GM11168 (cell line): Measurements from ENCODE around the gene DDX39B.
"Not testable (repeated sequence)": the region's sequence is repeated elsewhere in the genome, so short reads cannot be mapped to it uniquely, and the experiment has no call there.

Source experiments
- in situ Hi-C: fragments of 300-500 bp; cut with MboI; formaldehyde crosslinking; loops from one replicate; pipeline ENCODE4 v1.12.0; 2022; ENCODE audit warnings: low sequenced_read_pairs; ENCODE audit not compliant: unreplicated experiment

Gene DDX39B

GRCh38 chr6:31531162-31531561 lies 10.6 kb downstream of the DDX39B start:
- in situ Hi-C loops: no loop called here

- in situ Hi-C loops: no loop called here
These were observed 11.1 kb downstream of the DDX39B start for GRCh38 chr6:31530659-31531058.

DNA sequence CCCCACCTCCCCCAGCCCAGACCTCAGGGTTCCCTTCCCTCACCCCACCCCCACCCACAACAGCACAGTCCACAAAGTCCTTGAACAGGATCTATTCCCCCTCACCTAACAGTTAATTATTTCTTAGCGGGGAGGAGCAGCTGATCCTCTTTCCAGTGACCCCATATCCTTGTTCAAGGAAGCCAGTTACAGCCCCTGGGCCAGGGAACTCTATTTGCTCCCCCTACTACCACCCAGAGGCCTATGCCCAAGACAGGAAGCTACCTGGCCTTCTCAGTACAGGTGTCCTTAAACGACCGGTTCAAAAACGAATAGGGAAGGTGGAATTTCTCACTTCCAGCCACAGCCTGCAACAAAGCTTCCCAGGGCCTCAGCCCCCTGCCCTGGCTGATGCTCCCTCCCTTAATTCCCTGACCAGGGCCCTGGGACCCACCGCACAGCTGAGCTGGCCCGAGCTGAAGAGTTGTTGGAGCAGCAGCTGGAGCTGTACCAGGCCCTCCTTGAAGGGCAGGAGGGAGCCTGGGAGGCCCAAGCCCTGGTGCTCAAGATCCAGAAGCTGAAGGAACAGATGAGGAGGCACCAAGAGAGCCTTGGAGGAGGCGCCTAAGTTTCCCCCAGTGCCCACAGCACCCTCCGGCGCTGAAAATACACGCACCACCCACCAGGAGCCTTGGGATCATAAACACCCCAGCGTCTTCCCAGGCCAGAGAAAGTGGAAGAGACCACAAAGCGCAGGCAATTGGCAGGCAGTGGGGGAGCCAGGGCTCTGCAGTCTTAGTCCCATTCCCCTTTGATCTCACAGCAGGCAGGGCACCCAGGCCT lies 12.3 kb downstream of the DDX39B start:
- in situ Hi-C loops: no loop called here

DNA sequence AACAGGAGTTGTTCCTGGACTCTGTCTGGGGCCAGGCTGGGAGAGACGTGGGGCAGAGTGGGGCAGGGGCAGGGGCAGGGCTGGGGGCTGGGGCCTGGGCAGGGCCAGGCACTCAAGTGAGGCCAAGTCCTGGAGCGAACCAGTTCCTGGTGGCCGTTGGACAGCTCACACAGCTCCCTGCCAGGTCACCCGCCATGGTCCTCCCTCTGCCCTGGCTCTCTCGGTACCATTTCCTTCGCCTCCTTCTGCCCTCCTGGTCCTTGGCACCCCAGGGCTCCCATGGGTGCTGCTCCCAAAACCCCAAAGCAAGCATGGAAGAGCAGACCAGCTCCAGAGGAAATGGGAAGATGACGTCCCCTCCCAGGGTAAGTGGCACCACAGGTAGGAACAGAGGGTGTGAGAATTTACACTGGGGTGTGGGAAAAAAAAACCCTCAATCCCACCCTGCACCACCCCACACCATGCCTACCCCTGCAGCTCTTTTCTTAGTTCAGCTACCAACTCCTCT lies 12.9 kb downstream of the DDX39B start, which contains the start of gene MCCD1:
MCCD1 (plus strand) TSS at position 142 of the 508 bp plus-strand sequence; CDS start at position 195, 53 bp downstream.
- in situ Hi-C loops: no loop called here

- in situ Hi-C loops: no loop called here
These were observed 13.5 kb downstream of the DDX39B start for GRCh38 chr6:31528307-31528777.

- in situ Hi-C loops: no loop called here
These were observed 15.7 kb downstream of the DDX39B start for GRCh38 chr6:31525932-31526591.

GRCh38 chr6:31525553-31525931 lies 16.3 kb downstream of the DDX39B start:
- in situ Hi-C loops: no loop called here

DNA sequence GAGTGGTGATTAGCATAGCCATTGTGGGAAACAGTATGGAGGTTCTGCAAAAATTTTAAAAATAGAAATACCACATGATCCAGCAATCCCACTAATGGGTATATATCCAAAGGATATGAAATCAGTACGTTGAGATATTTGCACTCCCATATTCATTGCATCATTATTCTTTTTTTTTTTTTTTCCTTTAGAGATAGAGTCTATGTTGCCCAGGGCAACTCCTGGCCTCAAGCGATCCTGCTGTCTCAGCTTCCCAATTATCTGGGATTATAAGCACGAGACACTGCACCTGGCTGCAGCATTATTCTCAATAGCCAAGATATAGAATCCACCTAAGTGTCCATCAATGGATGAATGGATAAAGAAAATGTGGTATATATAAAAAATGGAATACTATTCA lies 20.0 kb downstream of the DDX39B start:
- in situ Hi-C loops: no loop called here

GRCh38 chr6:31513456-31514165 lies 28.2 kb downstream of the DDX39B start:
- in situ Hi-C loops: no loop called here

- in situ Hi-C loops: no loop called here
These were observed 31.8 kb downstream of the DDX39B start for GRCh38 chr6:31510007-31510406.

DNA sequence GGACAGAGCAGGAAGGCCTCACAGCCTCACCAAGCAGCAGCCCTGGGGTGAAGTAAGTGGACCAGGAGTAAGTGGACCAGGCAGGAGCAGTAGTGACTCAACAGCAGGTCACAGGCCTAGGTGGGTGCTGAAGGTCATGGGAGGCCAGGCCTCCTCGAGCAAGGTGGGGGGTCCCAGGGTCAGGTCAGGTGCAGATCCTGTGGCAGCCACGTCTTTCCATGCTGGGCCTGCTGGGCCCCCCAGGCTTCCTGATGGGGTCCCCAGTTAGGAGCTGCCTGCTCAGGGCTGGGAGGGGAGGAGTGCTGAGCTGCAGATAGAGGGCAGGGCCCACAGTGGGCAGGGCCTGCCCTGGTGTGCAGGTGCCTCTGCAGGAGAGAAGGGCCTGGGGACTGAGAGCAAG lies 32.8 kb downstream of the DDX39B start:
- in situ Hi-C loops: not testable (repeated sequence)

DNA sequence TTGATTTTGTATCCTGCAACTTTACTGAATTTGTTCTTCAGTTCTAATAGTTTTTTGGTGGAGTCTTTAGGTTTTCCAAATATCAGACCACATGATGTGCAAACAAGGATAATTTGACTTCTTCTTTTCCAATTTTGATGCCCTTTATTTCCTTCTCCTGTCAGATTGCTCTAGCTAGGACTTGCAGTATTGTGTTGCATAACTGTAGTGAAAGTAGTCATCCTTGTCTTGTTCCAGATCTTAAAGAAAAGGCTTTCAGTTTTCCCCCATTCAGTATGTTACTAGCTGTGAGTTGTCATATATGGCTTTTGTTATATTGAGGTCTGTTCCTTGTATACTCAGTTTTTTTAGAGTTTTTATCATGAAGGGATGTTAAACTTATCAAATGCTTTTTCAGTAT lies 39.2 kb downstream of the DDX39B start:
- in situ Hi-C loops: no loop called here

- in situ Hi-C loops: not testable (repeated sequence)
These were observed 42.2 kb downstream of the DDX39B start for GRCh38 chr6:31499648-31500047.

GRCh38 chr6:31498748-31499147 lies 43.1 kb downstream of the DDX39B start:
- in situ Hi-C loops: no loop called here

DNA sequence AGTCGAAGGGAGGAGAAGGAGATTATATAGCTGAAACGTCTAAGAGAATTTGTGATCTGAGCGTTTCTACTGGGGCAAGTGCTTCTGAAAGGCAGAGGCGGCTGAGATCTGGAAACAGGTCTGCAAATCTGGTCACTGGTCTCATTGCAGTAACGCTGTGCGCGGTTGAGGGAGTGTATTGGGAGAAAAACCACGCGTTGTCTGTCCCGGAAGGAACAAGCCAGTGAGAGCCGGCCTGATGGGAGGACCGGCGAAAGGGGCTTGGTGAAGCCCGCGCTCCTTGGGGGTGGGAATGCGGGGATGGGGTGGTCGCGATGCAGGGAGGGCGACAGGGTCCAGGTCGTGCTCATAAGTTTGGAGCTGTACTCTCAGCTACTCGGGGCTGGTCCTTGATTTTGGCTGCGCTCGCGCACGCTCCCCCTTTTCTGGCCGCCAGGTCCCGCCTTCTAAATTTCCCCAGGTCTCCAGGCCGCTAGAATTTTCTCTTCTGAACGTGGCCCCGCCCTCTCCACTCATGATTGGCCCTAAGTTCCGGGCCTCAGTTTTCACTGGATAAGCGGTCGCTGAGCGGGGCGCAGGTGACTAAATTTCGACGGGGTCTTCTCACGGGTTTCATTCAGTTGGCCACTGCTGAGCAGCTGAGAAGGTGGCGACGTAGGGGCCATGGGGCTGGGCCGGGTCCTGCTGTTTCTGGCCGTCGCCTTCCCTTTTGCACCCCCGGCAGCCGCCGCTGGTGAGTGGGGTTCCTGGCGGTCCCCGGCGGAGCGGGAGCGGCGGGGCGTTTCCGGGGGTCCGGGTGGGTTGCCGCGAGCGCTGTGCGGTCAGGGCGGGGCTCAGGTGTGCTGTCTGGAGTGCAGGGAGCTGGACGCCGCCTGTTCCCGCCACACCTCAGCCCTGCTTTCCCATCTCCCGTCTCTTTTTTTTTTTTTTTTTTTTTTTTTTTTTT lies 44.0 kb downstream of the DDX39B start, which contains the start of gene MICB:
MICB (plus strand) TSS at position 615 of the 946 bp plus-strand sequence; CDS start at position 664, 49 bp downstream.
- in situ Hi-C loops: no loop called here

DNA sequence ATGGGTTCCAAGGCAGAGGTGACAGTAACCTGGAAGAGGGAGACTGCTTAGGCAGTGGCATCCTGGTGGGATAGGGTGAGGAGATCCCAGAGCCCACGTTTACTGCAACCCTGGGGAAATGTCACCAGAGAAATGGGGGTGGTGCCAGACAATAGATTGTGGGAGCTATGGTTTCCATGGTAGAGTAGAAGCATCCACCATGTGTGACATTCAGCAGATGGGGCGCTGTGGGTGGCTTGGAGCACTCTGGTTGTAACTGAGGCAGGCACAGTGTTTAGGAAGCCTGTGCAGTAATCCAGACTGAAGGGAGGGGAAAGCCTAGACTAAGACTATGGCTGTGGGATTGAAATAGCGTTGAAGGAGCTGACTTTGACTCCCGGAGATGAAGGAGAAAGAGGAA lies 45.0 kb downstream of the DDX39B start:
- in situ Hi-C loops: not testable (repeated sequence)

GRCh38 chr6:31495580-31495979 lies 46.2 kb downstream of the DDX39B start:
- in situ Hi-C loops: no loop called here

GRCh38 chr6:31493875-31494694 lies 47.7 kb downstream of the DDX39B start:
- in situ Hi-C loops: loop anchor here (5.0 kb wide), 2 partner anchors 48 to 103 kb away; partner anchors contain the start of gene DDX39B

- in situ Hi-C loops: loop anchor here (5.0 kb wide), 2 partner anchors 49 to 104 kb away; partner anchors contain the start of gene DDX39B
These were observed 48.3 kb downstream of the DDX39B start for GRCh38 chr6:31493550-31493874.
